Naive B cell (primary cell): ENCODE measurements around the gene SMIM28. TPM values are rescaled to one million over a fixed set of nuclear protein-coding genes. Genes with fewer than 3 reads are reported as not detected.
A peak's percentile ranks its signal among the peaks of the same experiment; 100 is the strongest.

Source experiments
- ATAC-seq, 2 donors: fragments of 150-1000 bp; cut with Tn5 transposase; 2 replicates each; pipeline ENCODE4 v1.10.0; 2021; ENCODE audit warnings: low read depth in 2 of 2, mild to moderate bottlenecking in 2 of 2, moderate library complexity in 2 of 2
- DNase-seq: peaks from one replicate; pipeline ENCODE4 v3.0.0; 2022
- H3K27ac Mint-ChIP-seq, 6 donors: one replicate each; pipeline ENCODE4 v1.8.0; 2020 to 2022; ENCODE audit warnings: mild to moderate bottlenecking in 6 of 6, mixed read lengths in 6 of 6, moderate library complexity in 5 of 6, inconsistent platforms in 2 of 6
- H3K27me3 Mint-ChIP-seq, 3 donors: one replicate each; pipeline ENCODE4 v1.8.0; 2021 to 2022; ENCODE audit warnings: mixed read lengths in 3 of 3, mild to moderate bottlenecking in 1 of 3
- H3K36me3 Mint-ChIP-seq, 2 donors: one replicate each; pipeline ENCODE4 v1.8.0; 2020 to 2022; ENCODE audit warnings: mixed read lengths in 2 of 2, inconsistent platforms in 1 of 2, mild to moderate bottlenecking in 1 of 2
- H3K4me1 Mint-ChIP-seq, 3 donors: one replicate each; pipeline ENCODE4 v1.8.0; 2020 to 2022; ENCODE audit warnings: mixed read lengths in 3 of 3, inconsistent platforms in 1 of 3, mild to moderate bottlenecking in 1 of 3, moderate library complexity in 1 of 3
- H3K4me3 Mint-ChIP-seq, 8 donors: one replicate each; pipeline ENCODE4 v1.8.0; 2020 to 2022; ENCODE audit warnings: mild to moderate bottlenecking in 8 of 8, mixed read lengths in 8 of 8, moderate library complexity in 8 of 8, inconsistent platforms in 2 of 8
- H3K9me3 Mint-ChIP-seq, 7 donors: one replicate each; pipeline ENCODE4 v1.8.0; 2020 to 2022; ENCODE audit warnings: mixed read lengths in 7 of 7, mild to moderate bottlenecking in 5 of 7, inconsistent platforms in 2 of 7, moderate library complexity in 1 of 7
- polyA plus RNA-seq, 6 donors: library from polyadenylated mRNA; unstranded; fragments of 300-500 nt; fragmentation: Illumina TruSeq; gene quantifications; one replicate each; pipeline ENCODE4 v1.2.3, GENCODE V29; 2021; ENCODE audit warnings: low read depth in 6 of 6

The SMIM28 gene
- polyA plus RNA-seq, 6 donors from 2014 or later: not detected

GRCh38 chr6:138403324-138403800 lies 25.7 kb downstream of the SMIM28 start:
- no peaks in the 10 kb centered on the region for H3K9me3 Mint-ChIP-seq
- no peaks in the 10 kb centered on the region for H3K27me3 Mint-ChIP-seq
- DNase-seq: no peak
- peak overlapping the region in 4 of 6 donors; percentile 36 to 90 (median 76) for H3K27ac Mint-ChIP-seq
- peak; percentile 12 to 27 for ATAC-seq
- H3K4me1 Mint-ChIP-seq: peaks cover 20 to 26% (median 24%) of the 10 kb centered on the region in 3 donors
- H3K36me3 Mint-ChIP-seq: peaks cover 0 to 9% of the 10 kb centered on the region in 2 donors
- H3K4me3 Mint-ChIP-seq: peak overlapping the region; percentile 81 to 92 (median 84)

GRCh38 chr6:138403801-138404665 lies 26.3 kb downstream of the SMIM28 start, which contains the start of gene HEBP2:
TSS of gene HEBP2 (plus strand) at chr6:138404223. CDS start at chr6:138404496, 273 bp downstream.
- Mint-ChIP-seq H3K4me3 (peak within 1 kb of the TSS; percentile 83 to 96 (median 90)), H3K27ac (peak within 1 kb of the TSS; percentile 49 to 91 (median 88)), H3K27me3 (no peaks in the 10 kb centered on the region), H3K4me1 (peaks cover 24 to 26% (median 24%) of the 10 kb centered on the region in 3 donors), H3K36me3 (peaks cover 3 to 16% of the 10 kb centered on the region in 2 donors), H3K9me3 (no peaks in the 10 kb centered on the region)
- peak; percentile 89 for DNase-seq
- peak; percentile 89 to 90 for ATAC-seq

GRCh38 chr6:138404666-138405337 lies 27.1 kb downstream of the SMIM28 start:
- peak; percentile 39 for DNase-seq
- peak overlapping the region; percentile 83 to 96 (median 90) for H3K4me3 Mint-ChIP-seq
- H3K4me1 Mint-ChIP-seq: peaks cover 26 to 30% (median 28%) of the 10 kb centered on the region in 3 donors
- peak overlapping the region; percentile 49 to 91 (median 88) for H3K27ac Mint-ChIP-seq
- peaks cover 11 to 23% of the 10 kb centered on the region in 2 donors for H3K36me3 Mint-ChIP-seq
- peak; percentile 21 to 22 for ATAC-seq
- H3K9me3 Mint-ChIP-seq: no peaks in the 10 kb centered on the region
- H3K27me3 Mint-ChIP-seq: no peaks in the 10 kb centered on the region

- H3K36me3 Mint-ChIP-seq: peaks cover 14 to 28% of the 10 kb centered on the region in 2 donors
- peaks cover 17 to 27% (median 27%) of the 10 kb centered on the region in 3 donors for H3K4me1 Mint-ChIP-seq
- no peaks in the 10 kb centered on the region for H3K9me3 Mint-ChIP-seq
- ATAC-seq (no peak), DNase-seq (no peak)
- H3K27ac Mint-ChIP-seq: peak overlapping the region in 4 of 6 donors; percentile 59 to 91 (median 80)
- no peaks in the 10 kb centered on the region for H3K27me3 Mint-ChIP-seq
- H3K4me3 Mint-ChIP-seq: peak overlapping the region in 5 of 8 donors; percentile 16 to 96 (median 89)
Observed at GRCh38 chr6:138405816-138406413, 28.2 kb downstream of the SMIM28 start.

- peak overlapping the region in 2 of 6 donors; percentile 46 to 77 for H3K27ac Mint-ChIP-seq
- DNase-seq (no peak), ATAC-seq (no peak)
- no peaks in the 10 kb centered on the region for H3K9me3 Mint-ChIP-seq
- H3K36me3 Mint-ChIP-seq: peaks cover 18 to 33% of the 10 kb centered on the region in 2 donors
- H3K4me3 Mint-ChIP-seq: peak overlapping the region in 3 of 8 donors; percentile 29 to 88 (median 64)
- H3K4me1 Mint-ChIP-seq: peaks cover 16 to 27% (median 22%) of the 10 kb centered on the region in 3 donors
- H3K27me3 Mint-ChIP-seq: no peaks in the 10 kb centered on the region
Observed at GRCh38 chr6:138406443-138406842, 28.7 kb downstream of the SMIM28 start.

- Mint-ChIP-seq H3K4me3 (no peak overlapping the region), H3K27me3 (no peaks in the 10 kb centered on the region), H3K4me1 (peaks cover 4 to 18% (median 9%) of the 10 kb centered on the region in 3 donors), H3K9me3 (no peaks in the 10 kb centered on the region), H3K27ac (peak overlapping the region in 1 of 6 donors; percentile 44), H3K36me3 (peaks cover 32 to 52% of the 10 kb centered on the region in 2 donors)
- DNase-seq: no peak
- no peak for ATAC-seq
Observed at GRCh38 chr6:138410048-138410735, 32.5 kb downstream of the SMIM28 start.

- Mint-ChIP-seq H3K9me3 (no peaks in the 10 kb centered on the region), H3K27me3 (no peaks in the 10 kb centered on the region), H3K4me1 (peaks cover 0 to 12% (median 7%) of the 10 kb centered on the region in 3 donors), H3K4me3 (no peak overlapping the region), H3K27ac (peak overlapping the region in 1 of 6 donors; percentile 16), H3K36me3 (peaks cover 39 to 57% of the 10 kb centered on the region in 2 donors)
- no peak for DNase-seq
- no peak for ATAC-seq
Observed at GRCh38 chr6:138410972-138411880, 33.5 kb downstream of the SMIM28 start.

- Mint-ChIP-seq H3K36me3 (peaks cover 49 to 62% of the 10 kb centered on the region in 2 donors), H3K4me3 (no peak overlapping the region), H3K9me3 (peaks cover 0 to 4% (median 0%) of the 10 kb centered on the region in 7 donors), H3K27me3 (no peaks in the 10 kb centered on the region), H3K4me1 (no peaks in the 10 kb centered on the region), H3K27ac (no peak overlapping the region)
- no peak for ATAC-seq
- no peak for DNase-seq
Observed at GRCh38 chr6:138415125-138415524, 37.4 kb downstream of the SMIM28 start.

GRCh38 chr6:138416206-138416605 lies 38.5 kb downstream of the SMIM28 start:
- no peaks in the 10 kb centered on the region for H3K4me1 Mint-ChIP-seq
- peaks cover 0 to 4% (median 0%) of the 10 kb centered on the region in 7 donors for H3K9me3 Mint-ChIP-seq
- DNase-seq (no peak), ATAC-seq (no peak)
- no peak overlapping the region for H3K4me3 Mint-ChIP-seq
- H3K27ac Mint-ChIP-seq: no peak overlapping the region
- H3K27me3 Mint-ChIP-seq: no peaks in the 10 kb centered on the region
- H3K36me3 Mint-ChIP-seq: peaks cover 48 to 57% of the 10 kb centered on the region in 2 donors

GRCh38 chr6:138417493-138418117 lies 39.9 kb downstream of the SMIM28 start:
- H3K4me3 Mint-ChIP-seq: no peak overlapping the region
- H3K27ac Mint-ChIP-seq: peak overlapping the region in 1 of 6 donors; percentile 80
- ATAC-seq (no peak), DNase-seq (no peak)
- no peaks in the 10 kb centered on the region for H3K4me1 Mint-ChIP-seq
- H3K36me3 Mint-ChIP-seq: peaks cover 44 to 49% of the 10 kb centered on the region in 2 donors
- H3K27me3 Mint-ChIP-seq: no peaks in the 10 kb centered on the region
- H3K9me3 Mint-ChIP-seq: peaks cover 0 to 4% (median 0%) of the 10 kb centered on the region in 7 donors

GRCh38 chr6:138418118-138418742 lies 40.5 kb downstream of the SMIM28 start:
- no peaks in the 10 kb centered on the region for H3K27me3 Mint-ChIP-seq
- H3K27ac Mint-ChIP-seq: peak overlapping the region in 1 of 6 donors; percentile 53
- H3K36me3 Mint-ChIP-seq: peaks cover 40 to 47% of the 10 kb centered on the region in 2 donors
- no peak for ATAC-seq
- no peak overlapping the region for H3K4me3 Mint-ChIP-seq
- H3K4me1 Mint-ChIP-seq: no peaks in the 10 kb centered on the region
- peaks cover 0 to 4% (median 0%) of the 10 kb centered on the region in 7 donors for H3K9me3 Mint-ChIP-seq
- no peak for DNase-seq
